HCT116 (cell line): Measurements from ENCODE around the gene FPR2.
"Not testable (repeated sequence)": the region's sequence is repeated elsewhere in the genome, so short reads cannot be mapped to it uniquely, and the experiment has no call there.

Experiments
- ATF3 ChIP-seq: IDR thresholded peaks from 2 replicates; pipeline ENCODE4 v1.6.1; 2012
- EZH2phosphoT487 ChIP-seq: fragments of 200-600 bp; IDR thresholded peaks from 2 replicates; pipeline ENCODE4 v1.6.1; 2018; ENCODE audit warnings: antibody characterized with exemption, borderline replicate concordance
- POLR2A ChIP-seq: IDR thresholded peaks from 2 replicates; pipeline ENCODE4 v1.7.0; 2011; ENCODE audit warnings: borderline replicate concordance; ENCODE audit not compliant: insufficient read depth, insufficient read length; ENCODE audit errors: extremely low read depth
- POLR2AphosphoS5 ChIP-seq: IDR thresholded peaks from 2 replicates; pipeline ENCODE4 v1.6.1; 2011; ENCODE audit warnings: mild to moderate bottlenecking, low read depth, low read length, moderate library complexity
- RAD21 ChIP-seq: IDR thresholded peaks from 2 replicates; pipeline ENCODE4 v1.6.1; 2012; ENCODE audit warnings: low read depth, mild to moderate bottlenecking
- SRF ChIP-seq: IDR thresholded peaks from 2 replicates; pipeline ENCODE4 v1.6.1; 2012; ENCODE audit warnings: low read depth
- ZNF274 ChIP-seq: fragments of 200-500 bp; sonication (Bioruptor generic); IDR thresholded peaks from 2 replicates; pipeline ENCODE4 v1.6.1; 2014; ENCODE audit warnings: mild to moderate bottlenecking, low read depth, low read length, inconsistent platforms
- TF ChIP-seq, protein P1 (sequence below), 3 experiments: fragments of 200-600 bp in 1 of 3; sonication (generic) in 1 of 3; IDR thresholded peaks in 2 of 3; conservative IDR thresholded peaks in 1 of 3; 2 replicates each; pipeline ENCODE4 v1.5.1; 2012 to 2017; ENCODE audit warnings: low read depth in 2 of 3, low read length in 2 of 3, antibody characterized with exemption in 1 of 3, borderline replicate concordance in 1 of 3, control low read depth in 1 of 3, mild to moderate bottlenecking in 1 of 3, mixed read lengths in 1 of 3, mixed run types in 1 of 3, moderate library complexity in 1 of 3; ENCODE audit not compliant: insufficient read depth in 1 of 3

DNA sequence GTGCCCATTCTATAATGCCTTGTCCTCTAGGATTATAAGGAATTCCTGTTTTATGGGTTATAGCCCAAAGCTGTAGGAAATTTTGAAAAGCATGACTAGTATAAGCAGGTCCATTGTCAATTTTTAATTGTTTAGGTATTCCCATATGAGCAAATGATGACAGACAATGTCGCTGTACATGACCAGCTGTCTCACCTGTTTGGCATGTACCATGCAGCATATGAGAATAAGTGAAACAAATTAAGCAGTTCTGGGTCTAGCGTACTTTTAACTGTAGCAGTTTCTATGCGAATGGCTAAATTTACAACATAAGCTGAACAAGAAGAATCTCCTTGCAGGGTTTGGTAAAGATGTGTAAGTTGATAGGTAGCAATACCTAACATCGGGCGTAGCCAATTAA, 45.6 kb downstream of the FPR2 start:
- TF ChIP-seq POLR2AphosphoS5, ZNF274, ATF3, RAD21, SRF, POLR2A, EZH2phosphoT487: not testable (repeated sequence)
- TF ChIP-seq, protein P1, sequence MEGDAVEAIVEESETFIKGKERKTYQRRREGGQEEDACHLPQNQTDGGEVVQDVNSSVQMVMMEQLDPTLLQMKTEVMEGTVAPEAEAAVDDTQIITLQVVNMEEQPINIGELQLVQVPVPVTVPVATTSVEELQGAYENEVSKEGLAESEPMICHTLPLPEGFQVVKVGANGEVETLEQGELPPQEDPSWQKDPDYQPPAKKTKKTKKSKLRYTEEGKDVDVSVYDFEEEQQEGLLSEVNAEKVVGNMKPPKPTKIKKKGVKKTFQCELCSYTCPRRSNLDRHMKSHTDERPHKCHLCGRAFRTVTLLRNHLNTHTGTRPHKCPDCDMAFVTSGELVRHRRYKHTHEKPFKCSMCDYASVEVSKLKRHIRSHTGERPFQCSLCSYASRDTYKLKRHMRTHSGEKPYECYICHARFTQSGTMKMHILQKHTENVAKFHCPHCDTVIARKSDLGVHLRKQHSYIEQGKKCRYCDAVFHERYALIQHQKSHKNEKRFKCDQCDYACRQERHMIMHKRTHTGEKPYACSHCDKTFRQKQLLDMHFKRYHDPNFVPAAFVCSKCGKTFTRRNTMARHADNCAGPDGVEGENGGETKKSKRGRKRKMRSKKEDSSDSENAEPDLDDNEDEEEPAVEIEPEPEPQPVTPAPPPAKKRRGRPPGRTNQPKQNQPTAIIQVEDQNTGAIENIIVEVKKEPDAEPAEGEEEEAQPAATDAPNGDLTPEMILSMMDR (IDR thresholded peaks at IDR 0.05 in 2 of 3, conservative IDR thresholded peaks at IDR 0.05 in 1 of 3; ENCODE audit: borderline replicate concordance in 1 of 3, insufficient read depth in 1 of 3, low read depth in 2 of 3, low read length in 2 of 3): not testable (repeated sequence)
